ENCODE measurements around the gene HES4. TPM values are rescaled to one million over a fixed set of nuclear protein-coding genes. Genes with fewer than 3 reads are reported as not detected.
"Not testable (repeated sequence)": the region's sequence is repeated elsewhere in the genome, so short reads cannot be mapped to it uniquely, and the experiment has no call there.

Gene HES4
- total RNA-seq, 1 donor from 2014 or later, result 15.1 TPM

DNA sequence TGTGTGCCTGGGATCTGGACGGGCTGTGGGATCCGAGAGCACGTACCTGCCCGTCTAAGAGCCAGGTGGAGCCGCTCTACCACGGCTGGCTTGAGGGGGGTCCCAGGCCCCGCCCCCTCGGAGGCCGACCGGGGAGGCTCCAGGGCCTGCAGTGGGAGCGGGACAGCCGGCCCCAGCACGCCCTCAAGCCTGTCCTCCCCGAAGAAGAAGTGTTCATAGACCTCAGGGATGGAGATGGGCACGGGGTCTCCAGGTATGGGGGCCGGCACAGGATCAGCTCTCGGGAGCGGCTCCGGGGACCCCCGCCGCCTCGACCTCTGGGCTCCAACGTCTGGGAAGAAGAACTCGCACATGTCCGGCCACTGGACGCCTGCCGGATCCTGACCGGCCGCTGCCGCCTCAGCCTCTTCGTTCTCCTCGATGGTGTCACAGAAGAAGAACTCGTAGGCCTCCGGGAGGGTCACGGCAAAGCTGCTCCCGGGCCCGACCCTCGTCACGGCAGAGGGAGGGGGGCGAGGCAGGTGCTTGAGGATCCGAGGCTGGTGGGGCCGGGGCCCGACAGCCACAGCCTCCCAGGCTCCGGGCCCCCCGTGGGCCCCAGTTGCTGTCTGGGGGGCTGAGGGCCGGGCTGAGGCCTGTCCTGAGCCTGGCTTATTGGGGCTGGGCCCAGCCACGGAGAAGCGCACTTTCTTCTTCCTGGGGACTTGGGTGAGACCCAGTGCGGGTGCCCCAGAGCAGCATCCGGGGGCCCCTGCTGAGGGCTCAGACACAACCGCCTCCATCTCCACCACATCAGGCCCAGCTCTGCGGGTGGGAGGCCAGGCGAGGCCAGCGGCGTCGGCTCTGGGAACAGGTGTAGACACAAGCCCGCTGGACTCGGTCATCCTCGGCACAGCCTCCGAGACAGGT, 20.8 kb downstream of the HES4 start:
- no peak for DNase-seq

DNA sequence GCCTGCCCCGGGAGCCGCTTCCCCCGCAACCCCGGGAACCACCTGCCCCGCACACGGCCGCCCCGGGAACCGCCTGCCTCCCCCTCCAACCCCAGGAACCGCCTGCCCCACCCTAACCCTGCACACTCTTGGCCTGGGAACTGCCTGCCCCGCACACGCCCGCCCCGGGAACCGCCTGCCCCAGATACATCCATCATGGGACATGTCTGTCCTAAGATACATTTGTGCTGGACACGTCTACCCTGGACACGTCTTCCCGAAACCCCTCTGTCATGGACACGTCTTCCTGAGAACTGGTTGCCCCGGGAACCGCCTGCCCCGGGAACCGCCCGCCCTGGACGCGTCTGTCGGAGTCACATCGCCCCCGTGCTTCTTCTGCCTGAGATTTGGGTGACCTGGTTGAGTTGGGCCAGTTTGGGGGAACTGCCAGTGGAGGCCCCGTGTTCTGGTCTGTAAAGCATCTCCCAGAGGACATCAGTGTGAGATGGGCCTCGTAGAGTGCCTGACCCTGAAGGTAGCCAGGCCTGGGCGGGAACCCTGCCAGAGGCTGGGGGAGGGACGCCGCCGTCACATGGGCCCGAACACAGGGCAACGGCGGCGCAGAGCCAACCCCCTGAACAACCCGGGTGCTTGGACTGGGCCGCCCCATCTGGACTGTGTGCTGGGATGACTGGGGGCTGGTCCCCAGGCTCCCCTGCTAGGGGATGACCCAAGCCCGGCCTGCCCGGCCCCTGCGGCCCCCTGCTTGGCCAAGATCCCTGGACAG, 21.6 kb downstream of the HES4 start:
- DNase-seq, result no peak

DNA sequence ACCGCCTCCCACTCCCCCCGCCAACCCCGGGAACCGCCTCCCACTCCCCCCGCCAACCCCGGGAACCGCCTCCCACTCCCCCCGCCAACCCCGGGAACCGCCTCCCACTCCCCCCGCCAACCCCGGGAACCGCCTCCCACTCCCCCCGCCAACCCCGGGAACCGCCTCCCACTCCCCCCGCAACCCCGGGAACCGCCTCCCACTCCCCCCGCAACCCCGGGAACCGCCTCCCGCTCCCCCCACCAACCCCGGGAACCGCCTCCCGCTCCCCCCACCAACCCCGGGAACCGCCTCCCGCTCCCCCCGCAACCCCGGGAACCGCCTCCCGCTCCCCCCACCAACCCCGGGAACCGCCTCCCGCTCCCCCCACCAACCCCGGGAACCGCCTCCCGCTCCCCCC, 23.1 kb downstream of the HES4 start:
- DNase-seq, result not testable (repeated sequence)

DNA sequence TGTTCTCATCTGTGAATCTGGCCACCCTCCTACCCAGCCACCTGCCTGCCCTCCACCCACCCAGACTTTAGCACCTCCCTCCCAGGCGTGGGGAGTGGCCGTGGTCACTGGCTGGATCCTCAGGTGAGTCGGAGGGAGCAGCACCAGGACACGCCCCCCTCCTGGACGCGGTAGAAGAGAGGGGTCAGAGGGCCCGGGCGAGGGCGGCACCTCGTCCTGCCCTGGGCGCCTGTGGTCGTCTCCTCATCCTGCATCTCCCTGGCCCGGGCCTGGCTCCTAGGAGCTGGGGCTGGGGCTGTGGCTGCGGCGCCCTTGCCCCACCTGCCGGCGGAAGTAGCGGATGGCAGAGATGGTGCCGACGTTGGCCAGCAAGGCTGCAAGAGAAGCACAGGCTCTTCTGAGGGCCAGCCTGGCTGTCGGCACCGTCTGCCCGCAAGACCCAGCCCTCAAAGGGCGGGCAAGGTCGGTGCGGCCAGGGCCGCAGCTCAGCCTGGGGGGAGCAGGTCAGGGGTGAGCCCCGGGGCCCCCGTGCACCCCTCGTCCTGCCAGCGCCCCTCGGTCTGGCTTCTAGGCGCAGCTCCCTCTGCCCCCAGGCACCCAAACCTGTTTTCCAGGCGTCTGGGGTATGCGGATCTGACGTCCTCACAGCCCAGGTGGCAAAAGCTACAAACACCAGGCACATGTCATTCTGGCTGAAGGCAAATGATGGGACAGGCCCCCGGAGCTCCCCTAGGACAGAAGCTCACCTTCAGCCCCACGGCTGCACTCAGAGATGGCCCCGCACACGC, 23.8 kb downstream of the HES4 start:
- no peak for DNase-seq

- no peak for DNase-seq
Observed at GRCh38 chr1:975365-975764, 24.5 kb downstream of the HES4 start.

- DNase-seq, result no peak
Observed at GRCh38 chr1:974687-975328, 25.1 kb downstream of the HES4 start.

GRCh38 chr1:974293-974640, 25.6 kb downstream of the HES4 start:
- no peak for DNase-seq

- no peak for DNase-seq
Observed at GRCh38 chr1:973459-974292, 26.2 kb downstream of the HES4 start.

GRCh38 chr1:972726-973458, 27.0 kb downstream of the HES4 start:
- no peak for DNase-seq

DNA sequence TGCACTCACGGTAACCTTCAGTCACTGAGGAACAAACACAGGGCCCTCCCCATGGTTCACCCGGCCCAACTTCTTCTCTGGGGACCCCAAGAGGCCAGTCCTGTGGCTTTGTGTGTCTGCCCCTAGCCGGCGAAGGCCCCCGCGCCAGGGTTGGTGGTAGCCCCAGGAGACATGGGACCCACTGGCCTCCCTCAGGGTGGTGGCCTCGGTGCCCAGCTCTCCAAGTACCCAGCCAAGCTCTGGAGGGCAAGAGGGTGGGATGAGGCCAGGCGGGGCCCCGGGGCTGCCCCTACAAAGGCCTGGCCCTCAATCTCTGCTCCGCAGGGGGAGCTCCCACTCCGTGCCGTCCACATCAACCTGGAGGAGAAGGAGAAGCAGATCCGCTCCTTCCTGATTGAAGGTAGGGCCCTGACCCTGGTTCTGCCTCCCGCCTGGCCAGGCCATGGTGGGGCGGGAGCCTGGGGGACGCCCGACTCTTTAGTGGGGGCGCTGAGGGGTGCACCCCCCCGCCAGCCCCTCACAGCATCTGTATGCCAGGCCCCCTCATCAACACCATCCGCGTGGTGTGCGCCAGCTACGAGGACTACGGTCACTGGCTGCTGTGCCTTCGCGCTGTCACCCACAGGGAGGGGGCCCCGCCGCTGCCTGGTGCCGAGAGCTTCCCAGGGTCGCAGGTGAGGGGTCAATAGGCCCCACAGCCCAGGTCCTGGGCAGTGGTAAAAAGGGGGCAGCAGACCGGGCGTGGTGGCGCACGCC, 28.0 kb downstream of the HES4 start:
- no peak for DNase-seq

GRCh38 chr1:970973-971730, 28.7 kb downstream of the HES4 start:
- DNase-seq, result no peak

- no peak for DNase-seq
Observed at GRCh38 chr1:970242-970972, 29.5 kb downstream of the HES4 start.

DNA sequence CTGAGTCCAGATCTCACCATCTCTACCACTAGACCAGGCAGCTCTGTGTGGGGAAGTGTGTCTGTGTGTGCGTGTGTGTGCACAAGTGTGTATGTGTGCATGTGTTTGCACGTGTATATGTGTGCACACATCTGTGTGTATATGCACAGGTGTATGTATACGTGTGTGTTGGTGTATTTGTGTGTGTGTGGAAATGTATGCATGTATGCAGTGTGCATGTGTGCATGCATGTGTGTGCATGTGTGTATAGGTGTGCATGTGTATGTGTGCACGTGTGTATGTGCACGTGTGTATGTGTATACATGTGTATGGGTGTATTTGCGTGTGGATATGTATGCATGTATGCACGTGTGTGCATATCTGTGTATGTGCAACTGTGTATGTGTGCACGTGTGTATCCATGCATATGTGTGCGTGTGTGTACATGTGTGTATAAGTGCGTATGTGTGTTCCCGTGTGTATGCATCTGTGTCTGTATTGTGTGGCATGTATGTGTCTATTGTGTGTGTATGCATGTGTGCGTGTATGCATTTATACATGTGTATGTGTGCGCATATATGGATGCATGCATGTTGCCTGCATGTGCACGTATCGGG, 30.5 kb downstream of the HES4 start:
- DNase-seq, result no peak

DNA sequence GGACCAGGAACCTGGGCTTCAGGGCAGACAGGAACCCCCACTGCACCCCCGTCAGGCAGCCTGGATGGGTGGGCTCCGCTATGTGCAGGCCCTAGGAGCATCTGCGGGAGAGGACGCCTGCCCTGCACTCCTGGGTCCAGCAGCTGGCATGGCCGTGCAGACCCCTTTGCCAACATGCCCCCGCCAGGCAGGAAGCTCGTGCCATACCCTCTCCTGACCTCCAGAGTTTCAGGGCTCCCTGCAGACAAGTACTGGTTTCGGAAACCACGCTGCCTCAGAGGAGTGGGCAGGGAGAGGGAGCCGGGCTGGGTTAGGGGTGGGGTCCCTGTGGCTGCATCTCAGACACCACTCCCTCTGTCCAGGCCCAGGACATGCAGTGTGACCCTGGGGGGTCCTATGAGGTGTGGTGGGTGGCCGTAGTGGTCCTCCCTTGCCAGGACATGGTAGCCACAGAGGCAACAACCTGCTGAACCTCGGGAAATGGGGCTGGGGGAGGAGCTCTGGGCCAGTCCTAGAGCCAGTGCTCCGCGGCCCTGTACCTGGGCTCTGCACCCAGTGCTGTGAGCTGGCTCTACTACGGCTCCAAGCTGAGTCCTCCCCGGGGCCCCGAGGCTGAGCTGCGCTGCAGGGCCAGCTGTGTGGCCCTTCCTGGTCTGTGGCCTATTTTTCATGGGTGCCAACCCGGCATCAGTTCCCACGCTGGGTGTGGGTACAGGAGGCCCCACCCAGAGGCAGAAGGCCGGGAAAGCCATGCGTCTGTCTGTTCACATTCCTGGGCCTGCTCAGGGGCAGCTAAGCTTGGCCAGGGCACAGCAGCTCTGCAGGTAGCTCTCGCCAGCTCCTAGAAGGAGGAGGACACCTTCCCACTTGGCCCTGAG, 32.2 kb downstream of the HES4 start:
- DNase-seq, result no peak

DNA sequence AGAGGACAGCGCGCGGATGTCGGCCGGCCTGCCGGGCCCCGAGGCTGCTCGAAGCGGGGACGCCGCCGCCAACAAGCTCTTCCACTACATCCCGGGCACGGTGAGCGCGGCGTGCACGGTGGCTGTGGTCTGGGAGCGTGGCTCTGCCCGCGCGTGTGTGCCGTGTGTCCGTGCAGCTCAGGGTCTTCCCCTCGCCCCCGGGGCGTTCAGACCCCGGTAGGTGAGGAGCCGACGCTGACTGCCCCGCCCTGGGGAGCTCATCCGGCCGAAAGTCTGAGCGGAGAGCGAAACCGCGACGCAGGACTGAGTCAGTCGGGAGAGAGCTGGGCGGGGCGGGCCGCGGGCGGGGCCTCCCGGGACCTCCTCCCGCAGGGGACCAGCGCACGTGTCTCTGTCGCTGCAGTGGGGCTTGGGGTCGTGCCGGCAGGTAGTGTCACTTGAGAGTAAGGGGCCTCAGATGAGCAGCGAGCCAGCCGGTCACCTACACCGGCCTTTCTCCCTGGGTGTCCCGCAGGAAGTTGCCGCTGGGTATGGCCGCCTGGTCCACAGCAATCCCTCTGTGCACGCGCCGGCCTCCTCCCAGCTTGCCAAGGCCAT, 33.1 kb downstream of the HES4 start:
- DNase-seq, result peak; percentile 31

- DNase-seq, result no peak
Observed at GRCh38 chr1:966135-966703, 33.7 kb downstream of the HES4 start, which contains the start of gene PLEKHN1. TSS of gene PLEKHN1 (plus strand) at chr1:966482. CDS start at chr1:966532, 50 bp downstream.
